Choroid plexus epithelial cell (primary cell): ENCODE results near the gene FHOD1.

ENCODE experiments used
- DNase-seq: peaks from one replicate; pipeline ENCODE4 v3.0.0-alpha.2; 2010; ENCODE audit warnings: low read depth
- H3K4me3 ChIP-seq: 2 replicates; pipeline ENCODE4 v1.5.1; 2011; ENCODE audit warnings: low read depth, mild to moderate bottlenecking, control low read depth, low read length, moderate library complexity
- TF ChIP-seq, protein P1 (sequence below): conservative IDR thresholded peaks from 2 replicates; pipeline ENCODE4 v1.5.1; 2011; ENCODE audit warnings: low read depth, mild to moderate bottlenecking, control low read depth, inconsistent platforms, low read length, moderate library complexity

FHOD1 gene

DNA sequence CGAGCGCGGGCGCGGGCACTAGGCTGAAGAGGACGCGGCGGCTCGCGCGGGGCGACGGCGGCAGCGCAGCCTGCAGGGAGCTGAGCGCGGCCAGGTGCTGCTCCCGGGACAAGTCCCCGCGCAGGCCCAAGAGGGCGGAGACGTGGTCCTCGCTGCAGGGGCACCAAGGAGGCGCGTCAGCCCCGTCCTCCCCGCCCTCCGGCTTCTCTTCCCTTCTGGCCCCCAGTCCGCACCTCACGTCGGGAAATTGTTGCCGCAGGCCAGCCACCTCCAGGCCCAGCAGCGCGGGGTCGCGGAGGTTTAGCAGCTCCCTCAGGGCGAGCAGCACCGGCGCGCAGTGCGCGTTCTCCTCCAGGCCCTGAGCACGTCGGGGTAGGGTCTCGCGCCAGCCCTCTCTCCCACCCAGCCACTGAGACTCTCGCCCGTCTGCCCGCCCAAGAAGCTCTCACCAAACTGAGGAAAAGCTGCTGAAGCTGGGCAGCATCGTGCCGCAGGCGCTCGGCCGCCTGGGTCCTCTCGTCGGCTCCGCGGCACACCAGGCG lies 62.8 kb downstream of the FHOD1 start:
- TF ChIP-seq, protein P1, sequence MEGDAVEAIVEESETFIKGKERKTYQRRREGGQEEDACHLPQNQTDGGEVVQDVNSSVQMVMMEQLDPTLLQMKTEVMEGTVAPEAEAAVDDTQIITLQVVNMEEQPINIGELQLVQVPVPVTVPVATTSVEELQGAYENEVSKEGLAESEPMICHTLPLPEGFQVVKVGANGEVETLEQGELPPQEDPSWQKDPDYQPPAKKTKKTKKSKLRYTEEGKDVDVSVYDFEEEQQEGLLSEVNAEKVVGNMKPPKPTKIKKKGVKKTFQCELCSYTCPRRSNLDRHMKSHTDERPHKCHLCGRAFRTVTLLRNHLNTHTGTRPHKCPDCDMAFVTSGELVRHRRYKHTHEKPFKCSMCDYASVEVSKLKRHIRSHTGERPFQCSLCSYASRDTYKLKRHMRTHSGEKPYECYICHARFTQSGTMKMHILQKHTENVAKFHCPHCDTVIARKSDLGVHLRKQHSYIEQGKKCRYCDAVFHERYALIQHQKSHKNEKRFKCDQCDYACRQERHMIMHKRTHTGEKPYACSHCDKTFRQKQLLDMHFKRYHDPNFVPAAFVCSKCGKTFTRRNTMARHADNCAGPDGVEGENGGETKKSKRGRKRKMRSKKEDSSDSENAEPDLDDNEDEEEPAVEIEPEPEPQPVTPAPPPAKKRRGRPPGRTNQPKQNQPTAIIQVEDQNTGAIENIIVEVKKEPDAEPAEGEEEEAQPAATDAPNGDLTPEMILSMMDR = no peak

DNA sequence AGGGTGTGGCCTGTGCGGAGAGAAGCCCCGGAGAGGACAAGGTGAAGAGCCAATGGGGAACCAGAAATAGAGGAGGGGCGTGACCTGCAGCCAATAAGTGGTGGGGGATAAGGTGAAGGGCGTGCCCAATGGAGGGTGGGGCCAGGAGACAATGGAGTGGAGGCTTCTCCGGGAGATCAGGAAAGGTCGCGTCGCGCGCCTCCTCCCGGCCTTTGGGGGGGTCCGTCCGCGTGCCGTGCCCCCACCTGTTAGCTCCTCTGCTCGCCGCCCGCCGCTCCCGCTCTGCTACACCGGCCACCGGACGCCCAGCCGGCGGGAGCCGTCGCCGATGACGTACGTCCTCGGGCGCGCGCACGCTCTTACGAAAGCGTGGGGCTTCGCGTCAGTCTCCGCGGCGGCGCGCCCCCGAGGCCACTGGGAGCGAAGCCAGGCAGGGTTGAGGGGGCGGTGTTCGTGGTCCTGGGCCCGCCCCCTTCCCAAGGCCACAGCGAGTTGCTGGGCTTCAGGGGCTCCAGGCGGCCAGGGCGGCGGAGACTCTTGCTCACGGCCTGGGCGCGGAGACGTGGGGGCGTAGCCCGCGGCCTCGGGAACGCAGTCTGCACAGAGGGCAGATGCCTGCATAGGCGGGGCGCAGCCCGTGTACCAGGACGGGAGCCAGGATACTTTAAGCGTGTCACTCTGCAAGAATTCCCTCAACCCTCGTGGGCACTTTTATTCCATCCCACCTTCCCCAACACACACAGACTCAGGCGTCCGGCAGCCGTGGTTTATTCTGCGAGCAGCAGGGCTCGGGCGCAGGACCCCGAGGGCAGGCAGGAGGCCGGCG lies 63.4 kb downstream of the FHOD1 start, which contains the start of gene MATCAP1:
TSS of gene MATCAP1 (minus strand) at position 337 of the 826 bp plus-strand sequence. CDS start 3,353 bp downstream, outside the sequence.
- peak within 1 kb of the TSS; percentile 87 for H3K4me3 ChIP-seq
- TF ChIP-seq, protein P1 = no peak
- DNase-seq = peak; percentile 98

More for the DNA sequence above, 62.8 kb downstream of the FHOD1 start:
- H3K4me3 ChIP-seq = peak overlapping the region; percentile 87
- DNase-seq = no peak

DNA sequence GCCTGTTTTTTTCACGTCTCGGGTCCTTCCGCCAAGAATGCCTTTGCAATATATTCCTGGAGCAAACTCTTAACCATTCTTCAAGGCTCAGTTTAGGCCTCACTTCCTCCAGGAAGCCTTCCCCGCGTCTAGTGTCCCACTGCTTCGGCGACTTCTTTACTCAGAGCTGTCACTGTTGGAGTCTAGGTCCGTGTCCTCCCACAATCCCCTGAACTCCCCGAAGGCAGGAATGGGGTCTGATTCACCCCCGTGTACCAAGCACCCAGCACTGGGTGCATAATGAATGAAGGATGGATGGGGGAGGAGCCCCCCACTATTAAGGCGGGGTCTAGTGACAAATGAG lies 64.0 kb downstream of the FHOD1 start:
- peak overlapping the region; percentile 87 for H3K4me3 ChIP-seq
- TF ChIP-seq, protein P1 = no peak
- no peak for DNase-seq

DNA sequence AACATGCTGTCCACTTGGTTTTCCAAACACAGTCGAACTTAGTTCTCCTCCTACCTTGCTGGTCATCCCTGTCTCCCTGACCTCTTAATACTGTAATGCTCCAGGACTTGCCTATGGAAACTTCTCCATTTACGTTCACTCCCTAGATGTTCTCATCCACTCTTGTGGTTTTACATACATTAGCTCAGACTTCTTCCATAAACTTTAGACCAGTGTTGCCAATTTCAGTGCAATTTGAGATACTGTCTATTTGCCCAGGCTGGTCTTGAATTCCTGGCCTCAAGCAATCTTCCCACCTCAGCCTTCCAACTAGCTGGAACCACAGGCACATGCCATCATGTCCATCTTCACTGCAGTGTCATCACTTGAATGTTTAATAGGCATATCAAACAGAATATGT lies 65.0 kb downstream of the FHOD1 start:
- DNase-seq = no peak

DNA sequence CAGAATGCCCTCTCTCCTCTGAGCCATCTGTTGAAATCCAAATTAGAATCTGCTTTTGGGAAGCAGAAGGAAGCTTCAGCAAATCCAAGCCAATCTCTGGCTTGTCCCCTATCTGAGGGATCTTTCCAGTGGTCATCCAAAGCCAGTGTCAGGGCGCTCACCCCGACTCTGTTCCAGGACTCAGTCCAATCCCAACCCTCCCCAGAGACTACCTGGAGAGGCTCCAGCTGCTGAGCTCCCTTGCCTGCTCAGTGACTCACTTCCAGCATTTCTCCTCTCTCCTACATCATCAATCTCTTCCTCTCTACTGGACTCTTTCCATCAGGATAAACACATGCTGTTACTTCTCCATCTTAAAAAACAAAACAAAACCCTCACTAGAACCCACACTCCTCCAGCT lies 65.9 kb downstream of the FHOD1 start:
- peak; percentile 80 for DNase-seq
- no peak overlapping the region for H3K4me3 ChIP-seq
- TF ChIP-seq, protein P1 = no peak

More for the DNA sequence above, 65.0 kb downstream of the FHOD1 start:
- TF ChIP-seq, protein P1 = no peak
- no peak overlapping the region for H3K4me3 ChIP-seq

DNA sequence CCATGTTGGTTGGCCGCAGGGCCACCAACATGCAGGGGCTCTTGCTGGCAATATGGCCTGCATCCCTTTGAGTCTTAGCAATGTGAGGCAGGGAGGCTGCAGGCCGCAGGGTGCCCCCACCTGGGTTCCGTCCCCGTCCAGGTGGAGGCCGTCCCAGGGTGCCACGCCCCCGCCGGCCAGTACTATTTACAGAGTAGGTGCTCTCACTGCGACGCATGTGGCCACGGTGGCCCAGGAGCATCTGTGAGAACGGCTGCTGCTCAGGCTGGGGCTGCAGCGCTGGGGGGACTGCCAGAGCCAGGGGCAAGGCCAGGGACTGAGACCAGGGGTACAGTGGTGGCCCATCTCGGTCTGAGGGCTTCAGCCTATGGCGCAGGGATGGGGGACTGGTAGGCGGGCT lies 67.1 kb downstream of the FHOD1 start:
- no peak for DNase-seq
- no peak overlapping the region for H3K4me3 ChIP-seq
- TF ChIP-seq, protein P1 = no peak
